Calu3 (cell line): ENCODE data around the gene DPM1. TPM values are rescaled to one million over a fixed set of nuclear protein-coding genes. Genes with fewer than 3 reads are reported as not detected.

ENCODE experiments used
- Bru-seq: library from RNA; stranded (reverse); fragments of 400-500 nt; gene quantifications from one replicate; lab custom pipeline; 2021; lab: Mats Ljungman, UMichigan
- BruChase-seq, 2 experiments: library from RNA; stranded (reverse); fragments of 400-500 nt; gene quantifications; one replicate each; lab custom pipeline; 2021; lab: Mats Ljungman, UMichigan
- BruUV-seq: library from RNA; stranded (reverse); fragments of 400-500 nt; replicated peaks from 2 replicates; lab custom pipeline; 2021; lab: Mats Ljungman, UMichigan
- CTCF ChIA-PET: fragments of 300-600 bp; sonication (Branson Sonifier 250); formaldehyde crosslinking; loops from one replicate; lab custom pipeline; 2022; ENCODE audit warnings: antibody characterized with exemption; lab: Charles Lee
- DNase-seq: peaks from one replicate; pipeline ENCODE4 v3.0.0; 2022
- H3K27ac Mint-ChIP-seq: one replicate; pipeline ENCODE4 v1.8.0; 2022; ENCODE audit warnings: mixed read lengths; ENCODE audit not compliant: unreplicated experiment
- H3K27me3 Mint-ChIP-seq: one replicate; pipeline ENCODE4 v1.8.0; 2022; ENCODE audit warnings: mixed read lengths; ENCODE audit not compliant: unreplicated experiment
- H3K36me3 Mint-ChIP-seq: one replicate; pipeline ENCODE4 v1.8.0; 2022; ENCODE audit warnings: mild to moderate bottlenecking, moderate library complexity, mixed read lengths; ENCODE audit not compliant: insufficient read depth, unreplicated experiment
- H3K4me1 Mint-ChIP-seq: one replicate; pipeline ENCODE4 v1.8.0; 2022; ENCODE audit warnings: mild to moderate bottlenecking, low read depth, mixed read lengths; ENCODE audit not compliant: unreplicated experiment
- H3K4me3 Mint-ChIP-seq: one replicate; pipeline ENCODE4 v1.8.0; 2022; ENCODE audit warnings: mild to moderate bottlenecking, low read depth, moderate library complexity, mixed read lengths; ENCODE audit not compliant: unreplicated experiment
- H3K9me3 Mint-ChIP-seq: one replicate; pipeline ENCODE4 v1.8.0; 2022; ENCODE audit warnings: low read depth, mixed read lengths; ENCODE audit not compliant: unreplicated experiment
- CTCF ChIP-seq: fragments of 200-600 bp; IDR thresholded peaks from one replicate; pipeline ENCODE4 v1.8.0; 2022; ENCODE audit warnings: antibody characterized with exemption; ENCODE audit not compliant: unreplicated experiment
- intact Hi-C: fragments of 100-400 bp; cut with micrococcal nuclease; formaldehyde crosslinking; loops from one replicate; pipeline ENCODE4 v1.10.0; 2022; ENCODE audit not compliant: unreplicated experiment
- long read RNA-seq: library from polyadenylated mRNA; stranded (forward); transcript quantifications from one replicate; pipeline ENCODE4 v2.0.0, GENCODE V29; 2022
- total RNA-seq: library from RNA; stranded (reverse); gene quantifications from 2 replicates; pipeline ENCODE4 v1.2.3, GENCODE V29; 2022

DPM1 gene
- 87.3 and 89.1 TPM in 2 replicates for total RNA-seq
- percentile 98 among the genes with signal in this experiment for Bru-seq, nascent RNA
- percentile 91 among the genes with signal in this experiment for BruChase-seq, experiment 1, labeled RNA remaining after a 6-hour chase
- percentile 87 among the genes with signal in this experiment for BruChase-seq, experiment 2, labeled RNA remaining after a 2-hour chase
- long read RNA-seq, transcript DPM1-203 (9 exons, 1,075 nt), result major isoform, 73 of 125 reads
- long read RNA-seq, transcript DPM1-201 (10 exons, 1,161 nt), result minor isoform, 7 of 125 reads
- long read RNA-seq, transcript DPM1-202 (10 exons, 1,073 nt), result minor isoform, 7 of 125 reads
- long read RNA-seq, partial matches to known transcripts, result 4 of 125 reads
- long read RNA-seq, other reads (novel, unspliced or antisense), result 33 of 125 reads

DNA sequence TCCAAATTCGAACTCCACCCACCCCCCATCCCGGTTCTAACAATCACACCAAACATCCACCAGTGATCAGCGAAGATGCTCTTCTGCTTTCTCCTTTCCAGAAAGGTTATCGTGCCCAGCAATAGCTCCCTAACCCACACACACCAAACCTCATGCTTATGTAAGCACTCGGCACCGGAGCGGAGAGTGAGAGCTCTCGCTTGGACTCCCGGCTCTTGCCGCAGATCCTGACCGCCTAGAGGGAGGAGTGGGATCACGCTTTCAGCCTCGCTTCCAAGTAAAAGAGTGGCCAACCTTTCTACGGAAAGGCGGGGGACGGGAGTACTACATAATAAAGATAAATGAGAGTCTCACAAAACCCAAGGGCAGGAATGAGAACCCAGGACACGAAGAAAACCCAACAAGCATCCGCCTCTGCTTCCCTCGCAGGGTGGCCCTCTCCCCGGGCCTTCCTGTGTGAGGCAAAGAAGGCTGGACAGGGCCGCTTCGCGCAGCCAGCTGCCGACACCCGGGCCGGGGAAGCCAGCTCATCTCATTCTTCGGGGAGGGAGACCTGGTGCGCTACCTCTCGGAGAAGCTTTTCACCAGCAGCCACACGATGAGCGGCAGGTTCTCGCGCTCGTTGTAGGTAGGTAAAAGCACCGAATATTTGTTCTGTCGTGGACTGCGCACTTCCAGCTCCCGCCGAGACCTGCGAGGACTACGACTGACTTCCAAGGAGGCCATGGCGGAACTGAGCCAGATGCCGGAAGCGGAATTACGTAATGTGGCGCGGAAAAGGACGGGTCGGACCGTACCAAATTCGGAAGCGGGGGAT, at the start of gene DPM1:
TSS of gene DPM1 (minus strand) at position 735 of the 817 bp plus-strand sequence. CDS start at position 726, 9 bp downstream.
- BruUV-seq, result no TSS peak
- peak; percentile 93 for DNase-seq
- TF ChIP-seq CTCF, result no peak
- peak within 1 kb of the TSS; percentile 99 for H3K27ac Mint-ChIP-seq
- H3K27me3 Mint-ChIP-seq, result no peaks in the 10 kb centered on the region
- intact Hi-C loops, result loop anchor here (5.0 kb wide), 1 partner anchor 141 kb away; no protein-coding TSS in a partner anchor
- H3K9me3 Mint-ChIP-seq, result no peaks in the 10 kb centered on the region
- peaks cover 24% of the 10 kb centered on the region for H3K4me1 Mint-ChIP-seq
- CTCF ChIA-PET, result interaction anchor here (0.6 to 1.8 kb wide), 14 partner anchors 13 to 985 kb away, joined by 3 to 10 read pairs (median 4); partner anchors contain the start of genes ADNP and BCAS4
- peaks cover 92% of the 10 kb centered on the region for H3K36me3 Mint-ChIP-seq
- H3K4me3 Mint-ChIP-seq, result peak within 1 kb of the TSS; percentile 100

GRCh38 chr20:51005214-51005613, 46.9 kb upstream of the DPM1 start:
- Mint-ChIP-seq H3K36me3 (no peaks in the 10 kb centered on the region), H3K27ac (no peak overlapping the region)
- CTCF ChIA-PET, result no interaction called here

DNA sequence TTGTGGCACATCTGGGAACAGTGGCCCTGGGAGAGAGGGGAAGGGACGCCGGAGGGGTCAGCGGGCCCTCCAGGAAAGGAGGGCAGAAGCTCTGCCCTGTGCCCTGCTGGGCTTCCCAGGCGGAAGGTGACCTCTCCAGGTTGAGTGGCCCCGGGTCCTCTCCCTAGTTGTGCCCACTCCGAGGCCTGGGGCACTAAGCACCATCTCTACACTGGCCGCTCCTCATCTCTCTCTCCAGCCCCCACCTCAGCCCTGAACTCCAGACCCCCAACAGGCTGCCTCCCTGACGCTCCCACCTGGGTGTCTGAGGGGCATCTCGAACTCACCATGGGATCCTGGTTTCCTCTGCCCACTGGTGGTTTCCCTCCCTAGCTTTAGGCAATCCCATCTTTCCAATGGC, 46.4 kb upstream of the DPM1 start:
- CTCF ChIA-PET, result no interaction called here

More at GRCh38 chr20:51005214-51005613, 46.9 kb upstream of the DPM1 start:
- H3K4me1 Mint-ChIP-seq, result no peaks in the 10 kb centered on the region
- TF ChIP-seq CTCF, result no peak
- BruUV-seq, result no TSS peak
- intact Hi-C loops, result no loop called here
- H3K9me3 Mint-ChIP-seq, result no peaks in the 10 kb centered on the region
- peaks cover 30% of the 10 kb centered on the region for H3K27me3 Mint-ChIP-seq
- DNase-seq, result no peak
- H3K4me3 Mint-ChIP-seq, result no peak overlapping the region

More for the DNA sequence above, 46.4 kb upstream of the DPM1 start:
- intact Hi-C loops, result no loop called here
- H3K4me1 Mint-ChIP-seq, result no peaks in the 10 kb centered on the region
- peaks cover 34% of the 10 kb centered on the region for H3K27me3 Mint-ChIP-seq
- no peak for TF ChIP-seq CTCF
- no peaks in the 10 kb centered on the region for H3K9me3 Mint-ChIP-seq
- DNase-seq, result no peak
- no peak overlapping the region for H3K27ac Mint-ChIP-seq
- H3K4me3 Mint-ChIP-seq, result no peak overlapping the region
- no peaks in the 10 kb centered on the region for H3K36me3 Mint-ChIP-seq
- no TSS peak for BruUV-seq
